ENCODE data around the gene COASY.

DNA sequence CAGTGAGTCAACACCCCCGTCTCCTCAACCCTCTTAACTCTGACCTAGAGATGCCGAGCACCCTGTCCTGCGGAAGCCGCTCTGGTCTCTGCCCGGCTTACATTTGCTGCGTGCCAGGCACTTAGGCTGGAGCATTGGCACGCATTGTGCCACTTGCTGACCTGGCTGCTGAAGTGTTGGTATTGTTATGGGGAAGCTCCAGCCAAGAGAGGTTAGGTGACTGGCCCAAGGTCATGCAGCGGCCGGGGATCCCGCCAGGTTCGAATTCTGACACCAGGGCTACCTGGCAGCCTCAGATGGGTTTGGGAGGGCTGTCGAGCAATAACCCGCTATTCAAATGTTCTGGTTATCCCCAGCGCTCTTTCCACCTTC, 14.3 kb upstream of the COASY start:
- no peak for TF ChIP-seq CTCF (IDR thresholded peaks at IDR 0.05; ENCODE audit: insufficient read depth, low read length, poor library complexity, severe bottlenecking)
- TF ChIP-seq EZH2phosphoT487 (conservative IDR thresholded peaks at IDR 0.05; ENCODE audit: low read length), result no peak
